NCI-H510A (cell line): ENCODE measurements around the gene PIK3CG.
A peak's percentile ranks its signal among the peaks of the same experiment; 100 is the strongest.
"Not testable (repeated sequence)": the region's sequence is repeated elsewhere in the genome, so short reads cannot be mapped to it uniquely, and the experiment has no call there.

Source experiments
- DNase-seq: peaks from one replicate; lab custom pipeline; 2025; lab: John Stamatoyannopoulos, UW

PIK3CG gene

GRCh38 chr7:106887421-106887820, 22.3 kb downstream of the PIK3CG start:
- no peak for DNase-seq

GRCh38 chr7:106888204-106888603, 23.1 kb downstream of the PIK3CG start:
- no peak for DNase-seq

GRCh38 chr7:106890952-106891351, 25.9 kb downstream of the PIK3CG start:
- DNase-seq, result no peak

GRCh38 chr7:106891548-106892410, 26.7 kb downstream of the PIK3CG start:
- DNase-seq, result peak; percentile 3

GRCh38 chr7:106893591-106893990, 28.5 kb downstream of the PIK3CG start:
- no peak for DNase-seq

- no peak for DNase-seq
Measured at GRCh38 chr7:106895246-106895864, 30.3 kb downstream of the PIK3CG start.

- DNase-seq, result no peak
Measured at GRCh38 chr7:106896231-106896630, 31.1 kb downstream of the PIK3CG start.

- DNase-seq, result not testable (repeated sequence)
Measured at GRCh38 chr7:106897553-106897952, 32.5 kb downstream of the PIK3CG start.

GRCh38 chr7:106898967-106899366, 33.9 kb downstream of the PIK3CG start:
- DNase-seq, result not testable (repeated sequence)

GRCh38 chr7:106901828-106902441, 36.9 kb downstream of the PIK3CG start:
- no peak for DNase-seq

- no peak for DNase-seq
Measured at GRCh38 chr7:106905734-106906133, 40.7 kb downstream of the PIK3CG start.

GRCh38 chr7:106911959-106912358, 46.9 kb downstream of the PIK3CG start:
- DNase-seq, result no peak

- DNase-seq, result no peak
Measured at GRCh38 chr7:106914018-106914607, 49.0 kb downstream of the PIK3CG start.

- DNase-seq, result no peak
Measured at GRCh38 chr7:106915407-106915806, 50.3 kb downstream of the PIK3CG start.

- DNase-seq, result no peak
Measured at GRCh38 chr7:106915873-106916272, 50.8 kb downstream of the PIK3CG start.

GRCh38 chr7:106916679-106917078, 51.6 kb downstream of the PIK3CG start:
- DNase-seq, result no peak

- no peak for DNase-seq
Measured at GRCh38 chr7:106918991-106919390, 53.9 kb downstream of the PIK3CG start.

- not testable (repeated sequence) for DNase-seq
Measured at GRCh38 chr7:106924468-106924867, 59.4 kb downstream of the PIK3CG start.

- no peak for DNase-seq
Measured at GRCh38 chr7:106926892-106927291, 61.8 kb downstream of the PIK3CG start.

- DNase-seq, result no peak
Measured at GRCh38 chr7:106927536-106927935, 62.5 kb downstream of the PIK3CG start.

GRCh38 chr7:106929616-106930015, 64.5 kb downstream of the PIK3CG start:
- DNase-seq, result not testable (repeated sequence)

GRCh38 chr7:106936236-106936635, 71.2 kb downstream of the PIK3CG start:
- no peak for DNase-seq

- DNase-seq, result not testable (repeated sequence)
Measured at GRCh38 chr7:106938122-106938521, 73.0 kb downstream of the PIK3CG start.
